HCT116 (cell line): ENCODE measurements around the gene PSME4.

Experiments used
- CBX3 ChIP-seq: IDR thresholded peaks from 2 replicates; pipeline ENCODE4 v1.6.1; 2012; ENCODE audit warnings: low read depth
- CEBPB ChIP-seq: IDR thresholded peaks from 2 replicates; pipeline ENCODE4 v1.6.1; 2012; ENCODE audit warnings: low read depth
- EZH2 ChIP-seq: fragments of 200-600 bp; sonication (generic); IDR thresholded peaks from 2 replicates; pipeline ENCODE4 v1.6.1; 2017; ENCODE audit warnings: antibody characterized with exemption, mixed run types
- EZH2phosphoT487 ChIP-seq: fragments of 200-600 bp; IDR thresholded peaks from 2 replicates; pipeline ENCODE4 v1.6.1; 2018; ENCODE audit warnings: antibody characterized with exemption, borderline replicate concordance
- POLR2A ChIP-seq: IDR thresholded peaks from 2 replicates; pipeline ENCODE4 v1.7.0; 2011; ENCODE audit warnings: borderline replicate concordance; ENCODE audit not compliant: insufficient read depth, insufficient read length; ENCODE audit errors: extremely low read depth
- POLR2AphosphoS5 ChIP-seq: IDR thresholded peaks from 2 replicates; pipeline ENCODE4 v1.6.1; 2011; ENCODE audit warnings: mild to moderate bottlenecking, low read depth, low read length, moderate library complexity
- RAD21 ChIP-seq: IDR thresholded peaks from 2 replicates; pipeline ENCODE4 v1.6.1; 2012; ENCODE audit warnings: low read depth, mild to moderate bottlenecking
- SP1 ChIP-seq: IDR thresholded peaks from 2 replicates; pipeline ENCODE4 v1.6.1; 2012; ENCODE audit warnings: low read depth
- YY1 ChIP-seq: IDR thresholded peaks from 2 replicates; pipeline ENCODE4 v1.6.1; 2011; ENCODE audit warnings: low read length, low read depth, moderate library complexity, mild to moderate bottlenecking; ENCODE audit not compliant: insufficient replicate concordance; ENCODE audit errors: extremely low read depth
- TF ChIP-seq, protein P1 (sequence below), 3 experiments: fragments of 200-600 bp in 1 of 3; sonication (generic) in 1 of 3; IDR thresholded peaks in 2 of 3; conservative IDR thresholded peaks in 1 of 3; 2 replicates each; pipeline ENCODE4 v1.5.1; 2012 to 2017; ENCODE audit warnings: low read depth in 2 of 3, low read length in 2 of 3, antibody characterized with exemption in 1 of 3, borderline replicate concordance in 1 of 3, control low read depth in 1 of 3, mild to moderate bottlenecking in 1 of 3, mixed read lengths in 1 of 3, mixed run types in 1 of 3, moderate library complexity in 1 of 3; ENCODE audit not compliant: insufficient read depth in 1 of 3
- TF ChIP-seq, protein P2 (sequence below): IDR thresholded peaks from 2 replicates; pipeline ENCODE4 v1.6.1; 2012; ENCODE audit warnings: low read depth
- TF ChIP-seq, protein P3 (sequence below): IDR thresholded peaks from 2 replicates; pipeline ENCODE4 v1.6.1; 2012

DNA sequence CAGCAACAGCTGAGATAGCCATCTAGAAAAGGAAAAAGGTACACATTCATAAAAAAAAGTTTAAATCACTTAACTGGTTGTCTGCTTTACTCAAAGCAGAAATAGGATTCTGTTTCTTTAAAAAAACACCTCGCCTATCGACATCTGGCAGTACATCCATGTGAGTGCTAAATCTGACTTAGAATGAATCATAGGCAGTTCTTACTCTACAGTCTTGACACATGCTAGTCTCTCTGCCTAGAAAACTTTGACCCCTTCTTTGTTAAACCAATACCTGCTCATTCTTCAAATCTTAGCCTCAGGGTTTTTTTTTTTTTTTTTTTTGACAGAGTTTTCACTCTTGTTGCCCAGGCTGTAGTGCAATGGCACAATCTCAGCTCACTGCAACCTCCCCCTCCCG lies 73.9 kb downstream of the PSME4 start:
- TF ChIP-seq POLR2A = no peak
- TF ChIP-seq, protein P1, sequence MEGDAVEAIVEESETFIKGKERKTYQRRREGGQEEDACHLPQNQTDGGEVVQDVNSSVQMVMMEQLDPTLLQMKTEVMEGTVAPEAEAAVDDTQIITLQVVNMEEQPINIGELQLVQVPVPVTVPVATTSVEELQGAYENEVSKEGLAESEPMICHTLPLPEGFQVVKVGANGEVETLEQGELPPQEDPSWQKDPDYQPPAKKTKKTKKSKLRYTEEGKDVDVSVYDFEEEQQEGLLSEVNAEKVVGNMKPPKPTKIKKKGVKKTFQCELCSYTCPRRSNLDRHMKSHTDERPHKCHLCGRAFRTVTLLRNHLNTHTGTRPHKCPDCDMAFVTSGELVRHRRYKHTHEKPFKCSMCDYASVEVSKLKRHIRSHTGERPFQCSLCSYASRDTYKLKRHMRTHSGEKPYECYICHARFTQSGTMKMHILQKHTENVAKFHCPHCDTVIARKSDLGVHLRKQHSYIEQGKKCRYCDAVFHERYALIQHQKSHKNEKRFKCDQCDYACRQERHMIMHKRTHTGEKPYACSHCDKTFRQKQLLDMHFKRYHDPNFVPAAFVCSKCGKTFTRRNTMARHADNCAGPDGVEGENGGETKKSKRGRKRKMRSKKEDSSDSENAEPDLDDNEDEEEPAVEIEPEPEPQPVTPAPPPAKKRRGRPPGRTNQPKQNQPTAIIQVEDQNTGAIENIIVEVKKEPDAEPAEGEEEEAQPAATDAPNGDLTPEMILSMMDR (IDR thresholded peaks at IDR 0.05 in 2 of 3, conservative IDR thresholded peaks at IDR 0.05 in 1 of 3; ENCODE audit: borderline replicate concordance in 1 of 3, insufficient read depth in 1 of 3, low read depth in 2 of 3, low read length in 2 of 3) = no peak
- no peak for TF ChIP-seq POLR2AphosphoS5
- TF ChIP-seq EZH2phosphoT487 = no peak
- TF ChIP-seq CBX3 = no peak
- no peak for TF ChIP-seq YY1
- TF ChIP-seq CEBPB = no peak
- TF ChIP-seq SP1 = no peak
- no peak for TF ChIP-seq EZH2
- TF ChIP-seq RAD21 = no peak
- TF ChIP-seq, protein P2, sequence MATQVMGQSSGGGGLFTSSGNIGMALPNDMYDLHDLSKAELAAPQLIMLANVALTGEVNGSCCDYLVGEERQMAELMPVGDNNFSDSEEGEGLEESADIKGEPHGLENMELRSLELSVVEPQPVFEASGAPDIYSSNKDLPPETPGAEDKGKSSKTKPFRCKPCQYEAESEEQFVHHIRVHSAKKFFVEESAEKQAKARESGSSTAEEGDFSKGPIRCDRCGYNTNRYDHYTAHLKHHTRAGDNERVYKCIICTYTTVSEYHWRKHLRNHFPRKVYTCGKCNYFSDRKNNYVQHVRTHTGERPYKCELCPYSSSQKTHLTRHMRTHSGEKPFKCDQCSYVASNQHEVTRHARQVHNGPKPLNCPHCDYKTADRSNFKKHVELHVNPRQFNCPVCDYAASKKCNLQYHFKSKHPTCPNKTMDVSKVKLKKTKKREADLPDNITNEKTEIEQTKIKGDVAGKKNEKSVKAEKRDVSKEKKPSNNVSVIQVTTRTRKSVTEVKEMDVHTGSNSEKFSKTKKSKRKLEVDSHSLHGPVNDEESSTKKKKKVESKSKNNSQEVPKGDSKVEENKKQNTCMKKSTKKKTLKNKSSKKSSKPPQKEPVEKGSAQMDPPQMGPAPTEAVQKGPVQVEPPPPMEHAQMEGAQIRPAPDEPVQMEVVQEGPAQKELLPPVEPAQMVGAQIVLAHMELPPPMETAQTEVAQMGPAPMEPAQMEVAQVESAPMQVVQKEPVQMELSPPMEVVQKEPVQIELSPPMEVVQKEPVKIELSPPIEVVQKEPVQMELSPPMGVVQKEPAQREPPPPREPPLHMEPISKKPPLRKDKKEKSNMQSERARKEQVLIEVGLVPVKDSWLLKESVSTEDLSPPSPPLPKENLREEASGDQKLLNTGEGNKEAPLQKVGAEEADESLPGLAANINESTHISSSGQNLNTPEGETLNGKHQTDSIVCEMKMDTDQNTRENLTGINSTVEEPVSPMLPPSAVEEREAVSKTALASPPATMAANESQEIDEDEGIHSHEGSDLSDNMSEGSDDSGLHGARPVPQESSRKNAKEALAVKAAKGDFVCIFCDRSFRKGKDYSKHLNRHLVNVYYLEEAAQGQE = no peak
- TF ChIP-seq, protein P3, sequence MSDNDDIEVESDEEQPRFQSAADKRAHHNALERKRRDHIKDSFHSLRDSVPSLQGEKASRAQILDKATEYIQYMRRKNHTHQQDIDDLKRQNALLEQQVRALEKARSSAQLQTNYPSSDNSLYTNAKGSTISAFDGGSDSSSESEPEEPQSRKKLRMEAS = no peak
